HUES48 (cell line): ENCODE results near the gene BPTF.
A peak's percentile ranks its signal among the peaks of the same experiment; 100 is the strongest.
"Not testable (repeated sequence)": the region's sequence is repeated elsewhere in the genome, so short reads cannot be mapped to it uniquely, and the experiment has no call there.

Source experiments
- H3K27ac ChIP-seq: one replicate; pipeline ENCODE4 v1.7.0; 2013; ENCODE audit warnings: low read depth, low read length, inconsistent platforms
- H3K27me3 ChIP-seq: 2 replicates; pipeline ENCODE4 v1.6.1; 2013; ENCODE audit warnings: mild to moderate bottlenecking, low read length; ENCODE audit not compliant: control insufficient read depth, insufficient read depth
- H3K36me3 ChIP-seq: 2 replicates; pipeline ENCODE4 v1.6.1; 2013; ENCODE audit warnings: low read length; ENCODE audit not compliant: control insufficient read depth, insufficient read depth
- H3K4me1 ChIP-seq: 2 replicates; pipeline ENCODE4 v1.6.1; 2013; ENCODE audit warnings: mild to moderate bottlenecking, low read length; ENCODE audit not compliant: control insufficient read depth, insufficient read depth
- H3K4me3 ChIP-seq: 2 replicates; pipeline ENCODE4 v1.5.1; 2013; ENCODE audit warnings: mild to moderate bottlenecking, low read depth, low read length
- H3K9ac ChIP-seq: 2 replicates; pipeline ENCODE4 v1.6.1; 2013; ENCODE audit warnings: mild to moderate bottlenecking, low read depth, low read length, moderate library complexity
- H3K9me3 ChIP-seq: 2 replicates; pipeline ENCODE4 v1.6.1; 2013; ENCODE audit warnings: low read length; ENCODE audit not compliant: control insufficient read depth, insufficient read depth

Gene BPTF

DNA sequence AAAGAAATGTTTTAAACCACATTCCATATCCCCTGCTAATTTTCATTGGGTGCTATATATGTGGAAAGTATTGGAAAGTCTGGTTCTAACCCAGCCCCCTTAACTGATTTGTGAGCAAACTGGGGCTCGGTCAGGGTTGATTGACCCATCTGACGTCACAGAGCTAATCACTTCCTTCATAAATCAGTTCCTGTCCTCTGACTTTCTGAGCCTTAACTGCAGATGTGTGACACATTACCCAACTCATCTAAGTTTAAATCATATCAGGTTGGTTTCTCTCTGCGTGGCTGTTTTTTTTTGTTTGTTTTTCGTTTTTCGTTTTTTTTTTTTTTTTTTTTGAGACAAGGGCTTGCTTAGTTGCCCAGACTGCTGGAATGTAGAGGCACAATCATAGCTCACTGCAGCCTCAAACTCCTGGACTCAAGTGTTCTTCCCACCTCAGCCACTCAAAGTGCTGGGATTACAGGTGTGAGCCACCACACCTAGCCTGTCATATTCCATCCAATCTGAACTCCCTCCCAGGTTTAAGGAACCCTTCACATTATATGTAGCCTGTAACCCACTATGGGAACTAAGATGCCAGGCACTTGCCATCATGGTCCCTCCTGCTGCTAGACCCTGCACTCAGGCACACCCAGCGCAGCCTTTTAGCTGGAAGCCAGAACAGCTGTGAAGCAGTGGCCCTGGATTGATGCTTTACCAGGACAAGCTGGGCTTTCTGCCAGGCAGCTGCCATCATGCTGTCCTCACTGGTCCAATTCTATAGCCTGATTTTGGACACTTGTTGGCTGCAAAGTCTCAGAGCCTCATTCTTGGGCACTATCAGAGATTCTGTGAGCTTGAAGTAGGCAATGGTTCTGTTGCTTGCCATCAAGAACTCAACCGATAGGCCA lies 6.9 kb upstream of the BPTF start:
- no peak overlapping the region for H3K4me3 ChIP-seq
- H3K27me3 ChIP-seq: no peaks in the 10 kb centered on the region
- no peak overlapping the region for H3K9ac ChIP-seq
- no peak overlapping the region for H3K27ac ChIP-seq
- H3K9me3 ChIP-seq: no peaks in the 10 kb centered on the region
- H3K4me1 ChIP-seq: no peaks in the 10 kb centered on the region
- no peaks in the 10 kb centered on the region for H3K36me3 ChIP-seq

DNA sequence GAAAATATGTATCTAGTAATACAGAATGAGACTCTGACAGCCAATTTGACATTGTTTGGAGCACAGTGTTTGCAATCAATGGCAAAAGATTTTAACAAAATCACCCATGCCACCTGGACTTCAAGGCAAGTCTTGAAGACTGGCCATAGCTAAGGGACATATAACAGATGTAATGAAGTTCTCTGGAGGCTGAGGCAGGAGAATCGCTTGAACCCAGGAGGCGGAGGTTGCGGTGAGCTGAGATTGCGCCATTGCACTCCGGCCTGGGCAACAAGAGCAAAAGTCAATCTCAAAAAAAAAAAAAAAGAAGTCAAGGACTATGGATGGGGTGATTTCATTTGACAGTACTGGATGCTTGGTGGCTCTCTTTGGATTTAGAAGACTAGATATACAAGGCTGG lies 5.6 kb upstream of the BPTF start:
- H3K27me3 ChIP-seq: no peaks in the 10 kb centered on the region
- H3K4me3 ChIP-seq: no peak overlapping the region
- no peaks in the 10 kb centered on the region for H3K36me3 ChIP-seq
- H3K27ac ChIP-seq: no peak overlapping the region
- no peak overlapping the region for H3K9ac ChIP-seq
- no peaks in the 10 kb centered on the region for H3K4me1 ChIP-seq
- H3K9me3 ChIP-seq: no peaks in the 10 kb centered on the region

- H3K9me3 ChIP-seq: no peaks in the 10 kb centered on the region
- H3K4me3 ChIP-seq: no peak overlapping the region
- no peaks in the 10 kb centered on the region for H3K4me1 ChIP-seq
- no peak overlapping the region for H3K27ac ChIP-seq
- H3K9ac ChIP-seq: no peak overlapping the region
- no peaks in the 10 kb centered on the region for H3K27me3 ChIP-seq
- no peaks in the 10 kb centered on the region for H3K36me3 ChIP-seq
Measured at GRCh38 chr17:67821871-67822367, 3.4 kb upstream of the BPTF start.

- Histone ChIP-seq H3K9ac (peak overlapping the region; percentile 99), H3K27ac (peak overlapping the region; percentile 92), H3K4me1 (peaks cover 24% of the 10 kb centered on the region), H3K4me3 (peak overlapping the region; percentile 100)
- not testable (repeated sequence) for H3K36me3 ChIP-seq, H3K27me3 ChIP-seq, H3K9me3 ChIP-seq
Measured at GRCh38 chr17:67825627-67826601, 611 bp downstream of the BPTF start.

- H3K27ac ChIP-seq: peak overlapping the region; percentile 41
- no peaks in the 10 kb centered on the region for H3K36me3 ChIP-seq
- peak overlapping the region; percentile 38 for H3K4me3 ChIP-seq
- H3K9me3 ChIP-seq: no peaks in the 10 kb centered on the region
- H3K27me3 ChIP-seq: no peaks in the 10 kb centered on the region
- no peak overlapping the region for H3K9ac ChIP-seq
- H3K4me1 ChIP-seq: peaks cover 25% of the 10 kb centered on the region
Measured at GRCh38 chr17:67829331-67829730, 4.0 kb downstream of the BPTF start.

GRCh38 chr17:67830440-67830839 lies 5.1 kb downstream of the BPTF start:
- Histone ChIP-seq H3K4me1 (peaks cover 25% of the 10 kb centered on the region), H3K36me3 (no peaks in the 10 kb centered on the region), H3K4me3 (peak overlapping the region; percentile 42; the same call in 1 of the 2 replicates), H3K9ac (no peak overlapping the region), H3K27me3 (no peaks in the 10 kb centered on the region), H3K27ac (no peak overlapping the region), H3K9me3 (no peaks in the 10 kb centered on the region)

DNA sequence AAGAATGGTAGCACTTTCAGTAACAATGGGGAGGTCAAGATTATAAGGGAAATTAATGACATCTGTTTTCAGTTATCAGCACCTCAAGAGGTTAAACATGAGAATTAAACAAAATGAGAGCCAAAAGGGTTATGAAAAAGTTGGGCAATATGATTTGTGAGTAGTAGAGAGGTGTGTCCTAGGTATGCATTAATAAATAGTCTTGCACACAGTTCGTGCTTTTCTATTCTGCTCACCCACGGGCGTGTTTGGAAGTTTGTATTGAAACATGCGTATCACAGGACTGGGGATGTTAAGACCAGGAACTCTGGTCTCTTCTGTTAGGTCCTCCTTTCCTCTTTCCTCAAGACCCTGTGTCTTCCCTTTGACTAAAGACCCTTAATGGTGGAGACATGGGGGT lies 6.0 kb downstream of the BPTF start:
- no peak overlapping the region for H3K4me3 ChIP-seq
- H3K27me3 ChIP-seq: no peaks in the 10 kb centered on the region
- H3K27ac ChIP-seq: no peak overlapping the region
- H3K4me1 ChIP-seq: peaks cover 26% of the 10 kb centered on the region
- H3K36me3 ChIP-seq: no peaks in the 10 kb centered on the region
- no peak overlapping the region for H3K9ac ChIP-seq
- no peaks in the 10 kb centered on the region for H3K9me3 ChIP-seq

GRCh38 chr17:67833134-67833533 lies 7.8 kb downstream of the BPTF start:
- Histone ChIP-seq H3K36me3 (no peaks in the 10 kb centered on the region), H3K9me3 (no peaks in the 10 kb centered on the region), H3K27me3 (no peaks in the 10 kb centered on the region), H3K4me1 (peaks cover 28% of the 10 kb centered on the region), H3K27ac (no peak overlapping the region), H3K4me3 (no peak overlapping the region), H3K9ac (no peak overlapping the region)

GRCh38 chr17:67833946-67834631 lies 8.8 kb downstream of the BPTF start:
- no peaks in the 10 kb centered on the region for H3K27me3 ChIP-seq
- no peak overlapping the region for H3K9ac ChIP-seq
- H3K4me1 ChIP-seq: peaks cover 20% of the 10 kb centered on the region
- H3K9me3 ChIP-seq: no peaks in the 10 kb centered on the region
- H3K4me3 ChIP-seq: no peak overlapping the region
- no peaks in the 10 kb centered on the region for H3K36me3 ChIP-seq
- no peak overlapping the region for H3K27ac ChIP-seq

DNA sequence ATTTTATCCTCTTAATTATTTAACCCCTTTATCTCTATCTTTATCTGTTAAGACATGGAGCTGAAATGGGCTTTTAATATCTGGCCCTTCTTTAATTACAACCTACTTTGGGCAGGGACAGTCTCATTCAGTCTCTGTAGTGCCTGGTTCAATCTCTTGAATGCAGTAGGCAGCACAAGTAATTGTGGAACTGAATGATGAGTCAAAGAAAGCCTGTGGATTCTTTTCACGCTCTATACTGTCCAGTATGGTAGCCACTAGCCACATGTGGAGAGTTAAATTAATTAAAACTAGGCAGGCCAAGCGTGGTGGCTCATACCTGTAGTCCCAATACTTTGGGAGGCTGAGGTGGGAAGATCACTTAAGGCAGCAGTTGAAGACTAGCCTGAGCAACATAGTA lies 9.3 kb downstream of the BPTF start:
- no peaks in the 10 kb centered on the region for H3K9me3 ChIP-seq
- no peak overlapping the region for H3K9ac ChIP-seq
- H3K36me3 ChIP-seq: no peaks in the 10 kb centered on the region
- H3K4me1 ChIP-seq: peaks cover 16% of the 10 kb centered on the region
- no peak overlapping the region for H3K27ac ChIP-seq
- no peak overlapping the region for H3K4me3 ChIP-seq
- H3K27me3 ChIP-seq: no peaks in the 10 kb centered on the region
